ENCODE data around the gene OSBPL10. TPM values are rescaled to one million over a fixed set of nuclear protein-coding genes. Genes with fewer than 3 reads are reported as not detected.

Gene OSBPL10
- total RNA-seq, 4 donors from 2014 or later, result 12.5 to 38.3 (median 22.7) TPM

DNA sequence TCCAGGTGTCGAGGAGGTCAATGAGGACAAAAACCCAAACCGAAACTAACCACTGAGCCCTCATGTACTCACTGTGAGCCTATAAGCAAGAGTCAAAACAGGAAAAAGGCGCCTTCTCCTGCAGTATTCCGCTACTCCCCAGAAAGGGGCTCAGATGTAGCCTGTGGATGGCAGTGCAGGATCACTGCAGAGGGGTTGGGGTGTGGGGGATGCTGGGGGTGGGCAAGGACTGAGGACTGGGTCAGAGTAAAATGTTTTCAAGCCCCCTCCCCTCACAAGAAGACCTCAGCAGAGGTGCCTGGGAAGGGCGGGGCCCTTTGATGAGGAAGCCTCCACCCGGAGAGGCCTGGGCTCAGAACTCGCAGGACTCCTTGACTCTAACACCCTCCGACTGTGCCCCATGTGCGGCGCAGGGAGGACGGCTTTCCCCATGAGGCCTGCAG, 170.1 kb downstream of the OSBPL10 start:
- Histone ChIP-seq H3K9me3 (no peaks in the 10 kb centered on the region), H3K27ac (no peak overlapping the region), H3K4me1 (no peaks in the 10 kb centered on the region), H3K36me3 (no peaks in the 10 kb centered on the region), H3K4me3 (no peak overlapping the region), H3K27me3 (no peaks in the 10 kb centered on the region)
- no peak for TF ChIP-seq POLR2A (IDR thresholded peaks at IDR 0.05)
- no peak for TF ChIP-seq EP300 (IDR thresholded peaks at IDR 0.05)
- TF ChIP-seq POLR2AphosphoS5 (IDR thresholded peaks at IDR 0.05), result no peak
- TF ChIP-seq CTCF (IDR thresholded peaks at IDR 0.05), result no peak
- 93% methylated on average over 11 of the region's 11 CpGs for WGBS
- no peak for DNase-seq (ENCODE audit: low spot score in 2 of 2)

- Histone ChIP-seq H3K4me1 (no peaks in the 10 kb centered on the region), H3K27me3 (no peaks in the 10 kb centered on the region), H3K4me3 (no peak overlapping the region), H3K27ac (no peak overlapping the region), H3K36me3 (no peaks in the 10 kb centered on the region), H3K9me3 (no peaks in the 10 kb centered on the region)
- TF ChIP-seq EP300 (IDR thresholded peaks at IDR 0.05) (no peak), POLR2A (IDR thresholded peaks at IDR 0.05) (no peak), CTCF (IDR thresholded peaks at IDR 0.05) (no peak), POLR2AphosphoS5 (IDR thresholded peaks at IDR 0.05) (no peak)
- DNase-seq (ENCODE audit: low spot score in 2 of 2), result no peak
- WGBS, result 87% methylated on average over 3 of the region's 3 CpGs
These were observed 172.8 kb downstream of the OSBPL10 start for GRCh38 chr3:31808143-31808720.

DNA sequence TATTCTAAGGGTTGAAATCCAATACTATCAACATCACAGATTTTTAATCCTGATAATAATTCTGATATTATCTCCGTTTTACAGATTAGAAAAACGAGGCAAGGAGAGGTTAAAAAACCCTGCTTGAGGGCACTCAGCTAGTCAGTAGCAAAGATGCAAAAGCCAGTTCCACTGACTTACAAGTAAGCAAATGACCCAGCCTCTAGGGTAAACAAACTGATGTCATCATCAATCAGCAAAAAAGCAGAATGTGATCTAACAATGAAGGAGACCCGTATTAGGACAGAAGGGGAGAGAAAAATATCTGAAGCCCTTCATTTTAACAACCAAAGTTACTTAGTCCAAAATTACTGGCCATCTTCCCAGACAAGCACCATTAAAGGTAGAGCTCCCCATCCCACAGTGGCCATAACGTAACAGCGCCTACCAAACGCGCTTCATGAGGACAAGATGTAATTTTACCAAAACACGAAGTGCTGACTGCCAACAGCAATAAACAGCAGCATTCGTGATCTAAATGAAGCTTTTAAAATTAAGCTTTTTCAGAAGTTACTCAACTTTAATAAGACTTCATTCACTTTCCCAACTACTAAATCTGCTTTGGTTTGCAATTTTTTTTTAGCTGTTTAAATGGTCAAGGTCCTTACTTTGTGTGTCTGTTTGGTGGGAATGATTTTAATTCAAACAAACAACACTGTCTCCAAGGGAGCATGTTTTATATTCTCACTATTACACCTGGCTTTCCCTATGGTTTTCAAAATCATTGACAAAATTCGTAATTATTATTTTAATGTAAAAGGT, 176.6 kb downstream of the OSBPL10 start:
- H3K4me1 ChIP-seq, result no peaks in the 10 kb centered on the region
- WGBS, result 64% methylated on average over 10 of the region's 10 CpGs
- no peak for DNase-seq (ENCODE audit: low spot score in 2 of 2)
- no peaks in the 10 kb centered on the region for H3K36me3 ChIP-seq
- TF ChIP-seq POLR2AphosphoS5 (IDR thresholded peaks at IDR 0.05) (no peak), POLR2A (IDR thresholded peaks at IDR 0.05) (no peak), CTCF (IDR thresholded peaks at IDR 0.05) (no peak)
- H3K4me3 ChIP-seq, result no peak overlapping the region
- H3K27ac ChIP-seq, result no peak overlapping the region
- H3K9me3 ChIP-seq, result no peaks in the 10 kb centered on the region
- no peaks in the 10 kb centered on the region for H3K27me3 ChIP-seq

DNA sequence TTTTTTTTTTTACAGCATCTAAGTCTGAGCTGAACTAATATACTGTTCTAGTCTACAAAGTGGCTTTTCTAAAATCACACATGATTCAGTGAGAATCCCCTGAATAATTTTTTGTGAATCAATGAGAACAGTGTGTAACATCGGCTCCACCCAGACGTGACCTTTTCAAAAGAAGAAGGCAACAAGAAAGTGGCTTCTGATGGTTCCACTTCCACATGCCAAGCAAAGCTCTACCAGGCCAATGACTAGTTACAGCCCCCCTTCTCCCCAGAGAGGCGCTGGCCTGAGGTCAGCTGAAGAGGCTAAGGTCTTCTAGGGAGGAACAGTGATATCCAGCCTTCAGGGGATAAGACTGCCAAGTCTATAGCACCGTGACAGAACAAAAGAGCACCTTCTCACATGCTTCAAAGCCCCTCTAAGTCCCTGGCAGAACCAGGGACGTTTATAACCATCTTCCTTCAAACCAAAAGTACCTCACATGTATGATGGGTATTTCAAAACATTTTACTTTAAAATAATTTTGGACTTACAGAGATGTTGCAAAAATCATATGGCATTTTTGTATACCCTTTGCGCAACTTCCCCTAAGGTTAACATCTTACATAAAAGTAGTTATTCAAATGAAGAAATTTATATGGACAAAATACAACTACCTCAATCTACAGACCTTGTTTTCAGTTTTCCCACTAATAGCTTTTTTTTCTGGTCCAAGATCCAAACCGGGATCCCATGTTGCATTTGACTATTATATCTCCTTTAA, 177.9 kb downstream of the OSBPL10 start:
- Histone ChIP-seq H3K36me3 (no peaks in the 10 kb centered on the region), H3K27ac (no peak overlapping the region), H3K4me1 (no peaks in the 10 kb centered on the region), H3K27me3 (no peaks in the 10 kb centered on the region), H3K9me3 (no peaks in the 10 kb centered on the region), H3K4me3 (no peak overlapping the region)
- TF ChIP-seq EP300 (IDR thresholded peaks at IDR 0.05) (no peak), CTCF (IDR thresholded peaks at IDR 0.05) (no peak), POLR2A (IDR thresholded peaks at IDR 0.05) (no peak), POLR2AphosphoS5 (IDR thresholded peaks at IDR 0.05) (no peak)
- DNase-seq (ENCODE audit: low spot score in 2 of 2), result no peak
- whole genome bisulfite sequencing, result 88% methylated on average over 7 of the region's 7 CpGs

DNA sequence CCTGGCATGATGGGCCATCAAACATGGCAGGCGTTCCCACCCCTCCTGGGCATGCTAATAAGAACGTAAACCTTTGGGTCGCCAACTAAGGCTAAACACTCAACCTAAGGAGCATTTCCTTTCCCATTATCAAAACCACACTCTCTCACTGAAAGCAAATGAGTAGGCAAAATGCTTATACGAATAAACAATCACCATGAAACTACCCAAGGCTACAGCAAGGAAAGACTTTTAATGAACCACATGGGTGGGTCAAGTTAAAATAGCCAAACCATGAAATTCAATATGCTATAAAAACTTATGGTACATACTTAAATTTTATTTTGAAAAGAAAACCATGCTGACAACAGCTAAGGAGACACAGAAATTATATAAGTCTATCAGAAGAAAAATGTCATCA, 180.6 kb downstream of the OSBPL10 start:
- no peak for TF ChIP-seq POLR2A (IDR thresholded peaks at IDR 0.05)
- TF ChIP-seq CTCF (IDR thresholded peaks at IDR 0.05), result no peak
- no peak for TF ChIP-seq EP300 (IDR thresholded peaks at IDR 0.05)
- TF ChIP-seq POLR2AphosphoS5 (IDR thresholded peaks at IDR 0.05), result no peak
- DNase-seq (ENCODE audit: low spot score in 2 of 2), result no peak
- Histone ChIP-seq H3K27ac (no peak overlapping the region), H3K4me1 (no peaks in the 10 kb centered on the region), H3K4me3 (no peak overlapping the region), H3K9me3 (no peaks in the 10 kb centered on the region), H3K27me3 (no peaks in the 10 kb centered on the region), H3K36me3 (no peaks in the 10 kb centered on the region)
- 93% methylated on average over 4 of the region's 4 CpGs for WGBS
